GM19239 (cell line): ENCODE results near the gene CLK1.

Source experiments
- DNase-seq: peaks from one replicate; pipeline ENCODE4 v3.0.0; 2011; ENCODE audit warnings: low spot score; ENCODE audit not compliant: insufficient read length
- FAIRE-seq: peaks from 2 replicates; lab custom pipeline; 2011; peaks lifted over from hg19 to GRCh38; lab: Jason Lieb, UNC

Gene CLK1

DNA sequence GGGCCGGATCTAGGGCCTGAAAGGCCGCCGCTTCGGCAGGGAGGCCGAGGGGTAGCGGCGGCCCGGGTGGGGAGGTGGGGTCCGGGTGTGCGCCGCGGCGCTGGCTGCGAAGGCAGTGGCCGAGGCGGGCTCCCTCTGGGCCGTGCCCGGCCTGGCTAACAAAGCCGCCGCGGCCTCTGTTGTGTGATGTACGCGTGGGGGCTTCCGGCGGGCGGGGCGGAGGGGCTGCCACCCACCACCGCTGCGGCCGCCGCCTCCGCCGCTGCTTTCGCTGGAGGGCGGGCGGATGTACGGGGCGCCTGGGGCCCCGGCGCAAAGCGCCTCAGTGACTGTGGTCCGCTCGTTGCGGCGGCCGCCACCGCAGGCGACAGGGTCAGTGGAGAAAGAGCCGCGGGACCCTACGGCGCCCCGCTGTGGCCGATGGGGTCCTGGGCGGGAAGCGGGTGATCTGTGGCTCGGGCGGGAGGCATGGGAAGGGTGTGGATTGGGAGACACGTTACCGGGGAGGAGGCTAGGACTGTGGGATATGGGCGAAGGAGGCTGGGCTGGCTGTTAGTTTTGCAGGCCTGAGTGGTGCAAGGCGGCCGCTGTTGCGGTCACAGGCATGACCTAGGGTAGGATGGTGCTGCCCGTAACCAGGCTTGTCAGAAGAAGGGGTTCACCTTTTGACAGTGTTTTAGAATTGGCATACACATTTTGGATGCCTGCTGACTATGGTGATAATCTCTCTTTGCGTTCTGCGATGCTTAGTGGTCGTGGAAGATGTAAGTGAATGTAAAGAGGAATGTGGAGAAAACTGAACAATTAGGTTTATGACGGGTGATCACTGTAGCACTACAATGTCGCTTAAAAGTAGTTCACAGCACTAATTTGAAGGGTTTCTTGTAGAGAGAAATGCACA lies 52.1 kb downstream of the CLK1 start:
- DNase-seq (peak; percentile 19), FAIRE-seq (peak; percentile 49)

DNA sequence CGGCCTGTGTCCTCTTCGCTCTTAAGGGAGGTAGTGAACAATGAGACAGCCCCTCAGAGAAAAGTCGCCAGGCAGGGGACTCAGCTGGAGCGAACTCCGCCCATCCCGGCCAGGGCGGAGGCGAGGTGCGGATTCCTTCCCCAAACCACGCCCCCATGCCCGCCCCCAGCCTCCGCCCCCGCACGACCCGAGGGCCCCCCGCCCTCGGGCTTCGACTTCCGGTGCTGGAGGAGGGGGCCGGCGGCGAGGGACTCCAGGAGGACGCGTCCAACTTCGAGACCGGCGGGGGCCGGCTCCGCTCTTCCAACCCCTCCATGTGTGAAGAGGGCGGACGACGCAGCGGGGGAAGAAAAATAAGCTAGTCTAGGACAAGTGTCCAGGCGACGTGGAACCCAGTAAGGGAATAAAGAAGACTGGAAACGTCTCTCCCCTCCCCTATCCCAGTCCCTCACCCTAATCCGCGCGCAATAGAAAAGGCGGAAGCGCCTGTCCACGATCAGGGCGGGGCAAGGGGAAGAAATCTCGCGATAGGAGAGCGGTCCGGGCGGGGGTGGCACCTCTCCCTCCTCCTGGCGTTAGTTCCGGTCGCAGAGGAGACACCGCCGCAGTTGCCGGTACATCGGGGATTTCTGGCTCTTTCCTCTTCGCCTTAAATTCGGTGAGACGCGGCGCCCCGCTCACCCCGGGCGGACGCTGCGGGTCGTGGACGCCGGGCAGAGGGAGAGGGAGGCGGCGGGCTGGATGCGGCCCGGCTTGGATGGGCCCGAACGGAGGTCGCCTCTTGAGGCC lies 52.9 kb downstream of the CLK1 start, which contains the start of gene BZW1:
Gene BZW1 (plus strand): TSS at position 578 of the 789 bp plus-strand sequence. CDS start 1,308 bp downstream, outside the sequence.
- DNase-seq = peak; percentile 87
- FAIRE-seq = peak; percentile 97

DNA sequence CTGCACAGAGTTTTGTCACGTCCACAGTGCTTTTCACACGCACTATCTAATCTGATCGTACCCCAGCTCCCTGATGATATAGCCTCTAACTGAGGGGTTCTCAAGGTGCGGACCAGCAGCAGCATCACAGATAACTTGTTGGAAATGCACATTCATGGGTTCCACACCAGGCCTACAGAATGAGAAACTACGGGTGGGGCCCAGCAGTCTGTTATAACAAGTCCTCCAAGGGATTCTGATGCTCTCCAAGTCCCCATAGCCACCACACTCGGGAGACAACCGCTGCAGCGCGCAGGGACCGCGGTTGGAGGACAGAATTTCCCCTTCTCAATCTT lies 53.5 kb downstream of the CLK1 start:
- no peak for DNase-seq
- FAIRE-seq = no peak

DNA sequence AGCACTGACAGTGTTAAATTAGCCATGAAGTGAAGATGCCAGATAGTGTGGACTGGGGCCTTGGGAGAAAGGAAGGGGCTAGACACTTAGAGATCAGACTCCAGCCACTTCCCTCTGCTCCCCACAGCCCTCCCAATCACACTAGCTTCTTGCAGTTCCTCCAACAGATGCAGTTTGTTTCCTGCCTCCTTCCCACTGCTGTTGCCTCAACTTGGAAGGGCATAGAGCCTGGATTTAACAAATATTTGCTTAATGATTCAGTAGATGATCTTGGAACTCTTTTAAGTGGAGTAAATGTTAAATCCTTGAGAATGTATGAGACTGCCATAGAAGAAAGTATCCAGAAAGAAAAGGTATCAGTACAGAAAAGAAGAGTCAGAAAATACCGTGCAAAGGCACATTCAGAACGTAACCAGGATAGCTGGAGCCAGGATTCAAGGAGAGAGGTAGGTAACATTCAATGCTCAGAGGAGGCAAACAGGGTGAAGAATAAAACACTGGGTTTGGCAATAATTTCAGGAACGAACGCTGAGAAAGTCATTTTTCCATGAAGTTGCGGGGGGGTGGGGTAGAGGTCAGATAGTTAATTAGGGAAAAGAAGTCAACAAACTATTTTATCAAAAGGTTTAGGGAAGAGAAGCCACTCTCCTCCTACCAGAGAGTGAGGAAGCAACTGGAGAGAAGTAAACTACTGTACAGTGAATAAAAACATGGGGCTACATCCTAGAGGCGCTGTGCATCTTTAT lies 54.0 kb downstream of the CLK1 start:
- FAIRE-seq (no peak), DNase-seq (no peak)

DNA sequence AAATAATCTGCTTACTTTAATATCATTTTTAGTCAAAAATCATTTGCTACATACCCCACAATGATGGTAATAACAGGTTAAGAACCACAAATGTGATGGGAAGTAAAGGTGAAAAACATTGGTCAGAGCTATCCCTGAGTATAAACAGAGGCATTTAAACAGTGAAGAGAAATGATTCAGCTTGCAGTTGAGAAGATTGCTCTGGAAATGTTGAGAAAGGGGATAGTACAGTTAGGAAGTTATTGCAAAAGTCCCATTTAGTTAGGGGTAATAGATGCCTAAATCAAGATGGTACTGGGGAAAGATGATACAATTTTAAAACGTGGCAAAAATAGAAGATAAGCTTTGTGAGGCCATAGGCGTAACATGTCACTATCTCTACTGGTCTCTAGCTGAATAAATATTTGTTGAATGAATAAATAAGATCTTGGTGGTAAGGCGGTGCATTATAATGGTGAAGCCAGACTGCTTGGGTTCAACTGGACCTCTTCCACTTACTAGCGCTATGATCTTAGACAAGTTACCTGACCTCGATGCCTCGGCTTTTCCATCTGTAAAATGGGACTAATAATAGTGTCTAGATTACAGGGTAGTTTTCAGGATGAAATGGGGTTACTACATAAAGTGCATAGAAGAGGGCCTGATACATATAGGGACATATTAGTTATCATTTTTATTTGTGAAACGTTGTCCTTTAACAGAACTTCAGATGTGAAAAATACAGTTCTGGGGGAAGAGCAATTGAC lies 54.8 kb downstream of the CLK1 start:
- FAIRE-seq (no peak), DNase-seq (no peak)
